ENCODE measurements around the gene COBL. TPM values are rescaled to one million over a fixed set of nuclear protein-coding genes. Genes with fewer than 3 reads are reported as not detected.

Gene COBL
- total RNA-seq, 1 experiment from 2014 or later = 0.39 TPM

GRCh38 chr7:51029701-51030191 lies 286.9 kb downstream of the COBL start:
- CTCF ChIA-PET = no interaction called here
- no TSS peak for BruUV-seq (replicated peaks)
- ATAC-seq = no peak
- Histone ChIP-seq H3K4me3 (ENCODE audit: low read depth in 2 of 2, low read length in 2 of 2) (no peak overlapping the region), H3K4me1 (ENCODE audit: control insufficient read depth, insufficient read depth, low read length) (no peaks in the 10 kb centered on the region), H3K9me3 (ENCODE audit: control insufficient read depth, insufficient read depth, low read depth, low read length) (no peaks in the 10 kb centered on the region), H3K27me3 (ENCODE audit: control insufficient read depth, insufficient read depth, low read length) (no peaks in the 10 kb centered on the region; the same call in none of the 2 replicates), H3K27ac (ENCODE audit: low read length) (no peak overlapping the region), H3K36me3 (ENCODE audit: control insufficient read depth, insufficient read depth, low read length) (no peaks in the 10 kb centered on the region)
- no peak for DNase-seq (ENCODE audit: low read depth, low spot score)
- POLR2A ChIA-PET = interaction anchor here (0.6 kb wide), 1 partner anchor 234 kb away, joined by 3 read pairs; no protein-coding TSS in a partner anchor
- TF ChIP-seq CTCF (IDR thresholded peaks at IDR 0.05) = no peak
- no peak for TF ChIP-seq POLR2AphosphoS5 (IDR thresholded peaks at IDR 0.05; ENCODE audit: low read depth, low read length)
- TF ChIP-seq TCF7L2 (IDR thresholded peaks at IDR 0.05; ENCODE audit: low read depth, low read length) = no peak
- no peak for TF ChIP-seq REST (IDR thresholded peaks at IDR 0.05; ENCODE audit: insufficient read depth in 1 of 2, low read depth in 2 of 2, low read length in 1 of 2)
- TF ChIP-seq SIN3A (IDR thresholded peaks at IDR 0.05; ENCODE audit: borderline replicate concordance, insufficient read depth, low read depth, low read length) = no peak
- in situ Hi-C loops (cut with HindIII; ENCODE audit: low pct_unique_long_range_greater_than_20kb, low sequenced_read_pairs) (no loop called here), intact Hi-C loops (cut with micrococcal nuclease; ENCODE audit: unreplicated experiment) (no loop called here)

- intact Hi-C loops (cut with micrococcal nuclease; ENCODE audit: unreplicated experiment) (no loop called here), in situ Hi-C loops (cut with HindIII; ENCODE audit: low pct_unique_long_range_greater_than_20kb, low sequenced_read_pairs) (no loop called here)
- DNase-seq (ENCODE audit: low read depth, low spot score) (no peak), ATAC-seq (no peak)
- H3K27ac ChIP-seq (ENCODE audit: low read length) = no peak overlapping the region
- no peaks in the 10 kb centered on the region for H3K9me3 ChIP-seq (ENCODE audit: control insufficient read depth, insufficient read depth, low read depth, low read length)
- H3K4me3 ChIP-seq (ENCODE audit: low read depth in 2 of 2, low read length in 2 of 2) = no peak overlapping the region
- H3K4me1 ChIP-seq (ENCODE audit: control insufficient read depth, insufficient read depth, low read length) = no peaks in the 10 kb centered on the region
- no peak for TF ChIP-seq REST (IDR thresholded peaks at IDR 0.05; ENCODE audit: insufficient read depth in 1 of 2, low read depth in 2 of 2, low read length in 1 of 2)
- no peak for TF ChIP-seq POLR2AphosphoS5 (IDR thresholded peaks at IDR 0.05; ENCODE audit: low read depth, low read length)
- no peak for TF ChIP-seq CTCF (IDR thresholded peaks at IDR 0.05)
- CTCF ChIA-PET = no interaction called here
- H3K27me3 ChIP-seq (ENCODE audit: control insufficient read depth, insufficient read depth, low read length) = no peaks in the 10 kb centered on the region; the same call in 1 of the 2 replicates
- no peaks in the 10 kb centered on the region for H3K36me3 ChIP-seq (ENCODE audit: control insufficient read depth, insufficient read depth, low read length)
- BruUV-seq (replicated peaks) = no TSS peak
- POLR2A ChIA-PET = interaction anchor here (0.6 kb wide), 1 partner anchor 233 kb away, joined by 3 read pairs; no protein-coding TSS in a partner anchor
Measured at GRCh38 chr7:51029131-51029530, 287.5 kb downstream of the COBL start.
